Transverse colon (tissue), 4 donors: Measurements from ENCODE around the gene ZCCHC8.

Source experiments
- POLR2AphosphoS5 ChIP-seq, 3 donors: sonication (generic); formaldehyde crosslinking; IDR thresholded peaks; one replicate each; pipeline ENCODE4 v1.6.1; 2016; ENCODE audit warnings: antibody characterized with exemption in 3 of 3
- TF ChIP-seq, protein P1 (sequence below), 5 experiments: fragments of 200-600 bp in 3 of 5; fragments of 450-650 bp in 2 of 5; sonication (generic) in 3 of 5; IDR thresholded peaks; 1 replicate in 2 of 5; 2 replicates in 3 of 5; pipeline ENCODE4 v1.5.1; 2016 to 2017; ENCODE audit warnings: antibody characterized with exemption in 5 of 5, inconsistent platforms in 3 of 5, mild to moderate bottlenecking in 2 of 5, moderate library complexity in 1 of 5

DNA sequence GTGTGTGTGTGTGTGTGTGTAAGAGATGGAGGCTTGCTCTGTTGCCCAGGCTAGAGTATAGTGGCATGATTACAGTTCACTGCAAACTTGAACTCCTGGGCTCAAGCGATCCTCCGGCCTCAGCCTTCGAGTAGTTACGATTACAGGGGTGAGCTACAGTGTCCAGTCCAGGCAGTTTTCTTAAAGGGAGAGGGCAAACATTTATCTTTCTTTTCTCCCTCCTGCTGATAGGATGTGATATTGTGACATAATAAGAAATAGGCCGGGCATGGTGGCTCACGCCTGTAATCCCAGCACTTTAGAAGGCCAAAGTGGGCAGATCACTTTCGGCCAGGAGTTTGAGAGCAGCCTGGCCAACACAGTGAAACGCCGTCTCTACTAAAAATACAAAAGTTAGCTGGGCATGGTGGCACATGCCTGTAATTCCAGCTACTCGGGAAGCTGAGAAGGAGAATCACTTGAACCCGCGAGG lies 46.4 kb downstream of the ZCCHC8 start:
- no peak for TF ChIP-seq POLR2AphosphoS5 (IDR thresholded peaks at IDR 0.05)
- TF ChIP-seq, protein P1, sequence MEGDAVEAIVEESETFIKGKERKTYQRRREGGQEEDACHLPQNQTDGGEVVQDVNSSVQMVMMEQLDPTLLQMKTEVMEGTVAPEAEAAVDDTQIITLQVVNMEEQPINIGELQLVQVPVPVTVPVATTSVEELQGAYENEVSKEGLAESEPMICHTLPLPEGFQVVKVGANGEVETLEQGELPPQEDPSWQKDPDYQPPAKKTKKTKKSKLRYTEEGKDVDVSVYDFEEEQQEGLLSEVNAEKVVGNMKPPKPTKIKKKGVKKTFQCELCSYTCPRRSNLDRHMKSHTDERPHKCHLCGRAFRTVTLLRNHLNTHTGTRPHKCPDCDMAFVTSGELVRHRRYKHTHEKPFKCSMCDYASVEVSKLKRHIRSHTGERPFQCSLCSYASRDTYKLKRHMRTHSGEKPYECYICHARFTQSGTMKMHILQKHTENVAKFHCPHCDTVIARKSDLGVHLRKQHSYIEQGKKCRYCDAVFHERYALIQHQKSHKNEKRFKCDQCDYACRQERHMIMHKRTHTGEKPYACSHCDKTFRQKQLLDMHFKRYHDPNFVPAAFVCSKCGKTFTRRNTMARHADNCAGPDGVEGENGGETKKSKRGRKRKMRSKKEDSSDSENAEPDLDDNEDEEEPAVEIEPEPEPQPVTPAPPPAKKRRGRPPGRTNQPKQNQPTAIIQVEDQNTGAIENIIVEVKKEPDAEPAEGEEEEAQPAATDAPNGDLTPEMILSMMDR (IDR thresholded peaks at IDR 0.05): no peak
